GM12864 (cell line): Measurements from ENCODE around the gene CRTC2.

Experiments used
- DNase-seq: peaks from one replicate; pipeline ENCODE4 v3.0.0-alpha.2; 2011; ENCODE audit warnings: low read depth
- H3K4me3 ChIP-seq: 2 replicates; pipeline ENCODE4 v1.5.1; 2011; ENCODE audit warnings: mild to moderate bottlenecking, low read depth, low read length, control low read depth
- CTCF ChIP-seq: IDR thresholded peaks from 2 replicates; pipeline ENCODE4 v1.5.1; 2011; ENCODE audit warnings: low read depth, mild to moderate bottlenecking, moderate library complexity, low read length, control low read depth, inconsistent platforms; ENCODE audit errors: missing control alignments

The CRTC2 gene

GRCh38 chr1:153933430-153933829, 25.0 kb downstream of the CRTC2 start:
- TF ChIP-seq CTCF = no peak
- DNase-seq = no peak
- no peak overlapping the region for H3K4me3 ChIP-seq

- no peak for DNase-seq
- no peak overlapping the region for H3K4me3 ChIP-seq
- no peak for TF ChIP-seq CTCF
These were observed 26.0 kb downstream of the CRTC2 start for GRCh38 chr1:153932156-153933131.

- H3K4me3 ChIP-seq = no peak overlapping the region
- TF ChIP-seq CTCF = no peak
- DNase-seq = no peak
These were observed 28.1 kb downstream of the CRTC2 start for GRCh38 chr1:153929981-153930948.

GRCh38 chr1:153929426-153929825, 29.0 kb downstream of the CRTC2 start:
- no peak for TF ChIP-seq CTCF
- no peak for DNase-seq
- H3K4me3 ChIP-seq = no peak overlapping the region

GRCh38 chr1:153928791-153929341, 29.5 kb downstream of the CRTC2 start:
- no peak overlapping the region for H3K4me3 ChIP-seq
- no peak for DNase-seq
- TF ChIP-seq CTCF = no peak

GRCh38 chr1:153928245-153928644, 30.2 kb downstream of the CRTC2 start:
- TF ChIP-seq CTCF = no peak
- no peak for DNase-seq

More at GRCh38 chr1:153928245-153928644, 30.2 kb downstream of the CRTC2 start:
- H3K4me3 ChIP-seq = no peak overlapping the region
